GM12892 (cell line): ENCODE measurements around the gene RNF114.

Experiments
- POLR2A ChIP-seq: IDR thresholded peaks from 2 replicates; pipeline ENCODE4 v1.6.1; 2011; ENCODE audit warnings: low read depth, low read length, control low read depth
- POLR2AphosphoS5 ChIP-seq: IDR thresholded peaks from 2 replicates; pipeline ENCODE4 v1.6.1; 2011; ENCODE audit warnings: low read depth, low read length, control low read depth
- TAF1 ChIP-seq: IDR thresholded peaks from 2 replicates; pipeline ENCODE4 v1.6.1; 2011; ENCODE audit warnings: low read depth, mild to moderate bottlenecking, control low read depth, low read length, borderline replicate concordance

DNA sequence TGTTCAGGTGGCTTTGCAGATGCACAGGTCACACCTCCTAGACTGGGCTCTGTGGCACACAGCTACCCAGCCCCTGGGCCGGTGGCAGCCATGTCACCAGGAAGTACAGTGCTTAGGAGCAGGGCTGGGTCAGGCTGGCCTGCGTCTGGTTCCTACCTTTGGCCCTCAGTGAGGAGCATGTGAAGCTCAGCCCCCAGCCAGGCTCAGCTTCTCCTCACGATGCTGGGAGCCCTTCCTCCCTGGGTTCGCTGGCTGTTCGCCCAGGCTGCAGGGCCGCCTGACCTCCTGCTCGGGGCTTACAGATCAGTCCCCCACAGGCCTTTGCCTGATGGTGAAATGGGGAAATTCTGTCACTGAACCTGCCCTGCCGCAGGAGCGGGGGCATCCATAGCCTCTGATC is 43.9 kb upstream of the RNF114 start:
- TF ChIP-seq POLR2AphosphoS5 (no peak), TAF1 (no peak), POLR2A (peak; percentile 40; the same call in 1 of the 2 replicates)
